ENCODE measurements around the gene NDUFAF4. TPM values are rescaled to one million over a fixed set of nuclear protein-coding genes. Genes with fewer than 3 reads are reported as not detected.

The NDUFAF4 gene
- total and polyA plus RNA-seq, 2 of the 8 experiments (the other 6 are each of a cell fraction or from before 2014, with no cell fraction given) = 21.9 to 84.4 TPM

DNA sequence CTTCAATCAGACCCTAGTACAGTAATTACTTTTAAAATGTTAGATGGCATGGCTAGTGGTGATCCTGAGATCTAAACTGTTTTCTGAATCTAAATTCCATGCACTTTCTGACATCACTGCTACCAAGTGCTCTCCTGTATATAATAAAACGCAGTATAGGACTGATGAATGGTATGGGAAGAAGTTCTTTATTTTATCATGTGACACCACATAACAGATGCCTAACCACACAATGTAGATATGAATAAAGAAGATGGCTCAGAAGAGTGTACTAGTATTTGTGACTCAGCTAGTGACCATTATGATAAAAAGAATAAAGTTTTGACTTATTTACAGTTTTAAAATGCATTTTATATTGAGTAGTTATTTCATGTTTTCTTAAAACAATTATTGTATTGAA lies 8.5 kb downstream of the NDUFAF4 start:
- H3K23me2 ChIP-seq (ENCODE audit: low read depth, low read length) = no peaks in the 10 kb centered on the region; the same call in 1 of the 2 replicates
- no peak overlapping the region for H4K91ac ChIP-seq (replicated peaks; ENCODE audit: insufficient read length, low read length)
- FAIRE-seq (no peak), DNase-seq (ENCODE audit: low read depth in 1 of 2, low spot score in 2 of 2) (no peak)
- H3K23ac ChIP-seq (ENCODE audit: insufficient read length) = no peak overlapping the region
- no peak overlapping the region for H2AFZ ChIP-seq (ENCODE audit: low read length)
- POLR2A ChIA-PET (ENCODE audit: partially characterized antibody) = no interaction called here
- H3K36me3 ChIP-seq (ENCODE audit: control insufficient read depth in 2 of 4, insufficient read depth in 4 of 4, low read length in 3 of 4) = peaks cover 8 to 41% (median 24%) of the 10 kb centered on the region in 4 experiments
- H3K56ac ChIP-seq (replicated peaks; ENCODE audit: insufficient read length, low read depth, low read length) = no peak overlapping the region
- H4K5ac ChIP-seq (ENCODE audit: insufficient read length, low read depth, low read length) = no peak overlapping the region
- no peak overlapping the region for H3K18ac ChIP-seq (ENCODE audit: extremely low read depth, low read length)
- no peak overlapping the region for H2BK120ac ChIP-seq (replicated peaks; ENCODE audit: low read depth, low read length)
- peaks cover 0 to 15% of the 10 kb centered on the region in 2 experiments; a peak in 2 of 4 replicates for H3K79me2 ChIP-seq (ENCODE audit: control insufficient read depth in 1 of 2, insufficient read depth in 2 of 2, low read length in 2 of 2)
- no peak overlapping the region for H2BK5ac ChIP-seq (ENCODE audit: low read depth, low read length)
- no peak overlapping the region for H2BK20ac ChIP-seq (ENCODE audit: low read length)
- no peaks in the 10 kb centered on the region; the same call in 1 of the 2 replicates for H3K79me1 ChIP-seq (ENCODE audit: low read depth, low read length)
- peaks cover 2 to 4% of the 10 kb centered on the region in 2 experiments for H4K20me1 ChIP-seq (replicated peaks in 1 of 2; ENCODE audit: control insufficient read depth in 1 of 2, insufficient read depth in 2 of 2, low read length in 2 of 2)
- no peak overlapping the region for H3K27ac ChIP-seq (ENCODE audit: low read depth, low read length)
- no peak overlapping the region for H2AK5ac ChIP-seq (ENCODE audit: low read depth, low read length)
- no peak overlapping the region for H3K4me2 ChIP-seq (ENCODE audit: insufficient read depth in 1 of 2, low read depth in 2 of 2, low read length in 2 of 2)
- no peak overlapping the region for H3K4ac ChIP-seq (replicated peaks; ENCODE audit: insufficient read length, low read depth, low read length)
- H3K27me3 ChIP-seq (replicated peaks in 1 of 4; ENCODE audit: control insufficient read depth in 3 of 4, extremely low read depth in 1 of 4, insufficient read depth in 3 of 4, low read length in 3 of 4) = no peaks in the 10 kb centered on the region
- H4K8ac ChIP-seq (ENCODE audit: extremely low read depth, insufficient read depth, low read length) = no peak overlapping the region
- no peak overlapping the region for H3K9ac ChIP-seq (replicated peaks in 1 of 4; ENCODE audit: extremely low read depth in 1 of 4, low read depth in 3 of 4, low read length in 3 of 4)
- CTCF ChIA-PET (ENCODE audit: partially characterized antibody) = no interaction called here
- H2BK15ac ChIP-seq (ENCODE audit: low read length) = no peak overlapping the region
- H3K9me3 ChIP-seq (ENCODE audit: insufficient read depth in 2 of 2, low read depth in 1 of 2, low read length in 1 of 2) = no peaks in the 10 kb centered on the region
- 13% methylated on average over 1 of the region's 1 CpG; no CpG with 5 or more reads in 1 of the 2 experiments for WGBS, 2 experiments (ENCODE audit: extremely low coverage in 1 of 2, insufficient coverage in 1 of 2, insufficient read length in 1 of 2, insufficient replicate concordance in 2 of 2, low coverage in 1 of 2, low lambda C conversion rate in 2 of 2, missing lambda C conversion rate in 1 of 2)
- H2BK12ac ChIP-seq (ENCODE audit: low read depth, low read length) = no peak overlapping the region
- H3K4me1 ChIP-seq (replicated peaks in 1 of 4; ENCODE audit: control insufficient read depth in 3 of 4, insufficient read depth in 4 of 4, low read length in 3 of 4) = peaks cover 0 to 2% (median 0%) of the 10 kb centered on the region in 4 experiments; a peak in 1 of 7 replicates
- H3K4me3 ChIP-seq (ENCODE audit: extremely low read depth in 1 of 4, insufficient read depth in 2 of 4, low read depth in 3 of 4, low read length in 4 of 4) = no peak overlapping the region
- no peak overlapping the region for H3K14ac ChIP-seq (ENCODE audit: insufficient read length)
- no peak for TF ChIP-seq SUZ12 (IDR thresholded peaks at IDR 0.05; ENCODE audit: low read length)

Data from H1 (cell line).